GM19043 (cell line): ENCODE data around the gene CNPY3.

ENCODE experiments used
- ATAC-seq: cut with Tn5 transposase; IDR thresholded peaks from one replicate; pipeline ENCODE4 v1.9.1; 2021; ENCODE audit warnings: low read depth; ENCODE audit not compliant: unreplicated experiment

CNPY3 gene

DNA sequence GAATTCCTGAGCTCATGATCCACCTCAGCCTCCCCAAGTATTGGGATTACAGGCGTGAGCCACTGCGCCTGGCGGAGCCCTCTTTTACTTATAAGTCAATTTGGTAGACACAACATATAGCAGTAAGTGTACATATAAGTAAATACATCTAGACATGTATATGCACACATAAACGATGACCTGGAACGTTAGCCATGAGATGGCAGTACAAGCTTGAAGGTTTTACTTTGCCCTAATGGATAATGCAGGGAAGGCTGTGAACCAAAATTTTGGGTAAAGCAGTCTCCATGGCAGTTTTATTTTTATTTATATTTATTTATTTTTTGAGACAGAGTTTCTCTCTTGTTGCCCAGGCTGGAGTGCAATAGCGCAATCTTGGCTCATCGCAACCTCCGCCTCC is 28.8 kb downstream of the CNPY3 start:
- ATAC-seq, result no peak

DNA sequence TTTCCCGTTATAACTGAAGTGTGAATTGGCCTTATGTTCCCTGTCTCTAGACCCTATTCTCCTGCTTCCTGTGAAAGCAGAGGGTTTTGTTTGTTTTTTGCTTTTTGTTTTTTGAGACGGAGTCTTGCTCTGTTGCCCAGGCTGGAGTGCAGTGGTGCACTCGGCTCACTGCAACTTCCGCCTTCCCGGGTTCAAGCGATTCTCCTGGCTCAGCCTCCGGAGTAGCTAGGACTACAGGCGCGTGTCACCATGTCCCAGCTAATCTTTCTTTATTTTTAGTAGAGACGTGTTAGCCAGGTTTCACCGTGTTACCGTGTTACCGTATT is 30.6 kb downstream of the CNPY3 start:
- ATAC-seq, result no peak

DNA sequence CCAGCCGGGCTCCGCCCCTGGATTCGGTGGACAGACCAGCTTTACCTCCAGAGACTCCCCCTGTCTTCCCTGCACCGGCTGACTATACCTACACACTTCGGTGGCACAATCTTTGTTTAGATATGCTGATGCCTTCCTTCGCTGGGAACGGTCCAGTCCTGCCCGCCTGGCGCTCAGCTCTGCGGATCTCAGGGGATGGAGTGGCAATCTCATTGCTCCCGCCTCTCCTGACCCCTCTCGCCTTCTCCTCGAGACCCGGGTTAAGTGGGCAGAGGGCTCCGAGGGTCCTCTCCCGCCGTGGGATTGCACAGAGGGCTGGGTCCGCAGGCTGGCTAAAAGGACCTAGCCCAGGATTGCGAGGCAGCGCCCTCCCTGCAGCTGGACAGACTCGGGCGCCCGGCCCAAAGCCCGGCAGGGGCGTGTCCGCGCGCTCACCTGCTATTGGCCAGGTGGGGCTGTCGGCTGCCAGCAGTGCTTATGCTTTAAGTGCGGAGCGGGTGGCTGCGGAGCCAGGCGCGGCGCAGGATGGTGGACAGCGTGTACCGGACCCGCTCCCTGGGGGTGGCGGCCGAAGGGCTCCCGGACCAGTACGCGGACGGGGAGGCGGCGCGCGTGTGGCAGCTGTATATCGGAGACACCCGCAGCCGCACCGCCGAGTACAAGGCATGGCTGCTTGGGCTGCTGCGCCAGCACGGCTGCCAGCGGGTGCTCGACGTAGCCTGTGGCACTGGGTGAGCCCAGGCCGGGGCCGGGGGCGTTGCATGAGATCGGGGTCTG is 31.2 kb downstream of the CNPY3 start, which contains the start of gene GNMT:
GNMT (plus strand) TSS at position 512 of the 777 bp plus-strand sequence; CDS start at position 526, 14 bp downstream.
- ATAC-seq, result no peak

DNA sequence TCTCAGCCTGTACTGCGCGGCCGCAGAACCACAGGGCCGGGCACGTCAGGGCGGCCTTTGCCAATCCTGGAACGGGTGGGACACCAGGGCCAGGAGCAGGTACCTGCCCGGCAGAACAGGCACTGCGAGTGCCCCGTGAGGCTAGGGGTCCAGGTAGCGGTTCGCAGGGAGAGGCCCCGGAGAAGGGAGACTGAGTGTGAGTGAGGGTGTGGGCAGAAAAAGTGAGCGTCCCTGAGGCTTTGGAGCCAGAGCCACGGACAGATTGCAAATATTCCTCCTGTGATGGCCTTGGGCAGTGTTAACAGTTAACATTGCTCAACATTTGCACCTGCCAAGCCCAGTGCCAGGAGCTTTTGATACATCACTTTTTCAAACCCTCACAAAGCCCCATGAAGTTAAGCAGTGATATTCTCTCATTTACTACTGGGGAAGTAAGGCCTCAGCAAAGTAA is 31.8 kb downstream of the CNPY3 start:
- no peak for ATAC-seq

DNA sequence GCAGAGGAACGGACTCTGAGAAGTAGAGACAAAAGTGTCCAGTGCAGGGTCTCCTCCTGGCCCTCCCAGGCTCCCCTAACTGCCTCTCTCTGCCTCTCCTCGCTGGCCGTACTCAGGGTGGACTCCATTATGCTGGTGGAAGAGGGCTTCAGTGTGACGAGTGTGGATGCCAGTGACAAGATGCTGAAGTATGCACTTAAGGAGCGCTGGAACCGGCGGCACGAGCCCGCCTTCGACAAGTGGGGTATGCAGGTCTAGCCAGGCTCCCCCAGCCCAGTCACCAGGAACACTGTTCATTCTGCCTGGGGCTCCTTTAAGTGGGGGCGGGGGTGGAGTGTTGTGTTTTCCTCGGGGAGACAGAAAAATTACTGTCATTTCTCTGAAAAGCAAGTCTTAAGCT is 32.8 kb downstream of the CNPY3 start:
- ATAC-seq, result no peak

DNA sequence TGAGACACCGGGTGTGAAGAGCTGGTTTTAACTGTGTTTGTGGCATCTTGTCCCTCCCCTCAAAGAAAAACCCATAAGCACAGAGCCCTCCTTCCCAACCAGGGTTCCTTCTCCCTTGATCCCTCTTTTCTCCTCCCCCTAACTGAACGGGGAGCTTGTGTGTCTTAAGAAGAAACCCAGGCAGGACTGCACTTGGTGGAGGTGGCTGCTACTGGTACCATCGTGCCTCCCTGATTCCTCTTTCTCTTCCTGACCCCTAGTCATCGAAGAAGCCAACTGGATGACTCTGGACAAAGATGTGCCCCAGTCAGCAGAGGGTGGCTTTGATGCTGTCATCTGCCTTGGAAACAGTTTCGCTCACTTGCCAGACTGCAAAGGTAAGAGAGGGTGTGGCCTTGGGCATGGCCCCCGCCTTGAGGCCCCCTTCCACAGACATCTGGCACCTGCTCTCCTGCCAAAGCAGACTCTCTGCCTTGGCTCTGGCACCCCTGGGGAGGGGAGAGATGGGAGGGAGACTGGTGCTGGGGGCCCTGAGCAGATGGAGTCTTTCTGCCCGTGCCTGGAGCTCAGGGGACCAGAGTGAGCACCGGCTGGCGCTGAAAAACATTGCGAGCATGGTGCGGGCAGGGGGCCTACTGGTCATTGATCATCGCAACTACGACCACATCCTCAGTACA is 33.4 kb downstream of the CNPY3 start:
- no peak for ATAC-seq

DNA sequence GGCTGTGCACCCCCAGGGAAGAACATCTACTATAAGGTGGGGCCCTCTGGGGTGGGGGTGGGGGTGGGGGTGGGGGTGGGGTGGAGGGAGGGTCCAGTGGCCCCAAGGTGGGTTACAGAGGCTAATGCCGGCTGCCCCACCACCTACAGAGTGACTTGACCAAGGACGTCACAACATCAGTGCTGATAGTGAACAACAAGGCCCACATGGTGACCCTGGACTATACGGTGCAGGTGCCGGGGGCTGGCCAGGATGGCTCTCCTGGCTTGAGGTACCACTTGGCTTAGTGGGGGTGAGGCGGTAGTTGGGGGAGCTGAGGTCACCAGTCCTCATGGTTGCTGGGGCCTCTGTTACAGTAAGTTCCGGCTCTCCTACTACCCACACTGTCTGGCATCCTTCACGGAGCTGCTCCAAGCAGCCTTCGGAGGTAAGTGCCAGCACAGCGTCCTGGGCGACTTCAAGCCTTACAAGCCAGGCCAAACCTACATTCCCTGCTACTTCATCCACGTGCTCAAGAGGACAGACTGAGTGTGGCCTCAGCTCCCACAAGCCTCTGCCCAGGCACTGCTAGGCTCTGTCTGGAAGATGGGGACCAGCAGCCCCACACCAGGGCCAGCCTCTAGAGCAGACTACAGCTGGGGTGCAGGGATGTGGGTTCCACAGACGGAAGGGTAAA is 34.0 kb downstream of the CNPY3 start:
- ATAC-seq, result no peak

DNA sequence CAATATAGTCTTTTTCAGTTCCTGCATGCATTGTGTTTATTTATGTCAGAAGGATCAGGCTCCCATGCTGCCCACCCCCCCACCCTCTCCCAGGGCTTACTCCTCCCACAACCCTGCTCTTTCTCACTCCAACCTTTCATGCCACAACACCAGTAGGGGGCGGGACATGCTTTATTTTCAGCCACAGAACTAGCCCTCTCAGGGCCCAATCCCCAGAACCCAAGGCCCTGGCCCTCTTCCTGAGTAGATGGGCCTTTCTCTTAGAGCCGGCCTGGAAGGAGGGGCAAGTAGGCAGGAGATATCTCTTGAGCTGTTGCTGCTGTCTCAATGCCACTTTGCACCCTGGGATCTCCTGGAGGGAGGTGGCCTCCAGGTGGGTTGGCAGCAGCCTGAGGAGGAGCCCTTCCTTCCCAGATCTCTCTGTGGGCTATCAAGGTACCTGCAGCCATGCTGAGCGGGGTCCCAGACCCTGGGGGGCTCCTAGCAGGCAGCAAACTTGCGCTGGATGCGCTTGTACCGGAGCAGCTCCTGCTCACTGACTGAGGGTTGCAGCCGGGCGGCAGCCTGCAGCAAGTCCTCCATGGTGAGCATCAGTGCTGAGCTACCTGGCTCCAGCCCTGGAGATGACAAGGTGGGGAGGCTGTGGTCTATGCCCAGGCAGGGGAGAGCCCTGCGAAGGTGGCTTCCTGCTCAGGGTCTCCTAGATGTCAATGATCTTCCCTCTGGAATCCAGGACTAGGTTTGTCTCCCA is 34.8 kb downstream of the CNPY3 start:
- ATAC-seq, result no peak

DNA sequence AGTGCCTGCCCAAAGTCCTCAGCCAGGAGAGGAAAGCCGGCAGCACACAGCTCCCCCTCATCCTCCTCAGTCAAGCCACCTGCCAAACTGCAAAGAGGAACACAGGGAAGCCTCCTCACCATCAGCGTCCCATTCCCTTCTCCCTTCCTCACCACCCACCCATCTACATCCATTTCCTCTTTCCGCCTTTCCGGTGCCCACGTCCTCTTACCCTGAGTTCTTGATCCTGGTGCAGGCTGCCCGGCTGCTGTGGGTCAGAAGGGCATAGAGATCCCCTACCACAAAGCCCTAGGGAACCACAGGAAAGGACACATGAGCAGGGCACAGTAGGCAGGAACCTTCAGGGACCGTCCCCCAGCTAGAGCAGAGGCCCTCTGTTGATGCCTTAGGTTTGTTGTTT is 37.3 kb downstream of the CNPY3 start:
- ATAC-seq, result no peak

DNA sequence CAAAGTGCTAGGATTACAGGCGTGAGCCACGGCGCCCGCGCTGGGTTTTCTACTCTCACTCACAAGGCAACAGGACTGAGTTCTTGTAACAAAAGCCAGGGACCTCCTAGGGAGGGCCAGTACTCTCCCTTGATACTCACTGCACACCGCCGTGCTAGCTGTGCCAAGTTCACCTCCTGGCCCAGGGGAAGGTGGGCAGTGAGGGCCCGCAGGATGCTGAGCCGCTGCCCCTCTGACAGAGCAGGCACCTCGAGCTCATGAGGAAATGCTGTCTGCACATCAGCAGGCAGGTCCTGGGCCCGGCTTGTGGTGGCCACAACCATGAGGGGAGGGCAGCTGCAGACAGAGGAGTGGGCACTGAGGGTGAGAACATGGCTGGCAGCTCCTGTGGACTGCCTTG is 37.9 kb downstream of the CNPY3 start:
- ATAC-seq, result no peak

DNA sequence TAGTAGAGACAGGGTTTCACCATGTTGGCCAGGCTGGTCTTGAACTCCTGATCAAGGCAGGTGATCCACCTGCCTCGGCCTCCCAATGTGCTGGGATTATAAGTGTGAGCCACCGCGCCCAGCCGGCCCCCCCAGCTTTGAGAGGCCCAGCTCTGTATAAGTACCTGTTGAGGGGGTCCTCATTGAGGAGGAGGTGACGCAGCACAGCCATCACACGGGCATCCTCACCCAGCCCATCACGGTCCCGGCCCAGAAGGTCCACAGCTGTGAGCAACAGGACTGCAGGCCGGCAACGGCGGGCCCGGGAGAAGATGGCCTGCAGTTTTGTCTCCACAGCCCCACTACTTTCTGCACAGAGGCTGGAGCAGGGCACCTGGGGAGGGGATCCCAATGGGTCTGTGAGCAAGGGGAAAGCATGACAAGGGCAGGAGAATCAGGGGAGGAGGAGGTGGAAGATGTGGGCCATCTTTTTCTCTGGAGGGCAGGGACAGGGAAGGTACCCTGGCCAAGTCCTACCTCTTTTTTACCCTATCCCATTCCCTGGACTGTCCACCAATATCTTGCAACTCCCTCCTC is 38.9 kb downstream of the CNPY3 start:
- ATAC-seq, result no peak

DNA sequence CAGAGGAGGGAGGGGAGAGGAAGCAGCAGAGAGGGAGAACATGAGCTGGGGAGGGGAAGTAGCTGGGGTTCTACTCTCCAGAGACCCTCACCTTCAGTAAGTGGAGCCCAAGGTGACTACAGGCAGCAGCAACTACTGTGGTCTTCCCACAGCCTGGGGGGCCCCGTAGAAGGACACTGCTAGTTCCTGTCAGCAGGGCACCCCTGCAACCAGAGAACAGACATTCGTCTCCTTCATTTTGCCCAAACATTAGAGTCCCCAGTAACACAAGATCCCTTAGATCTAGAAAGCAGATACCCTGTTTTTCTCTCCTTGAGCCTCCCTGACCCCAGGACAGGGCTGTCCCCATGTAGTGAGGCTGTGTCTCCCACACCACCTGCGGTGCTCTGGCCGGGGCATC is 39.5 kb downstream of the CNPY3 start:
- ATAC-seq, result no peak

DNA sequence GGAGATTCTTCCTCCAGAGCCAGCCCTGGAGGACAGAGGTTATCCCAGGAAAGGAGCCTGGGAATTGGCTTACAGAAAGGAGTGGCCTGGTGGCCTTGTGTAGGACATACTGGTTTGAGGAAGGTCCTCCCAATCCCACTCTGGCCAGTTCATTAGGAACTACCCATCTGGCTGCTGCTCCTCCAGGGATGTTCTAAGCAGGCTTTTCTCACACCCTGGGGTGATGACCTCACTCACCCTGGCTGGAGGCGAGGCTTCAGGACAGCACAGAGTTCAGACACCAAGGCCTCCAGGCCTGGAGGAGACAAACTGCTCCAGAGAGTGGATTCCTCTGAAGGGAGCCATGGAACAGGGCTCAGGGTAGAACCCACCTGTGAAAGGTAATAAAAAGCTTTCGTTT is 40.2 kb downstream of the CNPY3 start:
- ATAC-seq, result no peak

DNA sequence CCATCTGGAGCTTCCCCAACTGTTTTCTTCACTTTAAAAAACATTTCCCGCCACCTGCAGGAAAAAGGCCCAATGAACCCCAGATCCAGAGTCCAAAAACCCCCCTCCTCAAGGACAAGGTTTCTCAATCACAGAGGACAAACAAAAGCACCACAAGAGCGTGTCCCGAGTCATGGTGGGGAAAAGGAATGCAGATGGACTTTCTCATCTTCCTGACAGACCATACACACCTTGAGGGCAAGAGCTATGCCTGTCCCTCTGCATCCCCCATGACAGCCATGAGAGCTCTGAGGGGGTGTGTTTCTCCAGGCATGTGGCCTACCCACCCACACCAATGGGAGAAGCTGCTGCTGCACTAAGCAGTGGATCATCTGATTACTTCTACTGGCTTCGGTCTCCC is 40.7 kb downstream of the CNPY3 start:
- no peak for ATAC-seq

DNA sequence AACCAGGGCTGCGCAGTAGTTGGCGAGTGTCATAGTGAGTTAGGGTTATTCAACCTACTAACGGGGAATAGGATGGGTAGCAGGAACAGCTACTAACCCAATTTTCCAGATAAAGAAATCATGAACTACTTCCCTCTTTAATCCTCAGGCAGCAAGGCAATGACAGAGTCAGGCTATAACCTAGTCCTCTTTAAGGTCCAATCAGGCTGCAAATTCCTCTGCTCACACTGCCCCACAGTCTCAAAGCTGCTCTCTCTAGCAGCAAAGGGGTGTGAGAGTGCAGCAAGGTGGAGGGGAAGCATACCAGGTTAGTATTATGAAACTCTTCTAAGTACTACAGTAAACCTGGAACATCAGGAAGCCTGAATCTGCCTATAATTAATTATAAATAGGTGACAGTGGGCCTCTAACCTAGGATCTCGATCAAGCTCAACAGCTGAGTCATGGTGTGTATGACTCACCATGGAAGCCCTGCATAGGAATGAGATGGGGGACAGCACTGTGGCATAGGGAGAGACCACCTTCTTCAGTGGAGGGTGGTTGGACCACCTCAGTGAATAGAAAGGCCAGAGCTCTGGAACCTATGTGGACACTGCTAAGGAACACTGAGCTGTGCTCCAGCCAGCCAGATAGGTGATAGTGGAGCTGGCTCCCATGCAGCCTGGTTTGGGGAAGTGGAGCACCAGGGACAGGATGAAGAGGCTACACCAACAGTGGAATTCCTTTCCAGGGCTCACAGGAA is 41.8 kb downstream of the CNPY3 start:
- ATAC-seq, result no peak

DNA sequence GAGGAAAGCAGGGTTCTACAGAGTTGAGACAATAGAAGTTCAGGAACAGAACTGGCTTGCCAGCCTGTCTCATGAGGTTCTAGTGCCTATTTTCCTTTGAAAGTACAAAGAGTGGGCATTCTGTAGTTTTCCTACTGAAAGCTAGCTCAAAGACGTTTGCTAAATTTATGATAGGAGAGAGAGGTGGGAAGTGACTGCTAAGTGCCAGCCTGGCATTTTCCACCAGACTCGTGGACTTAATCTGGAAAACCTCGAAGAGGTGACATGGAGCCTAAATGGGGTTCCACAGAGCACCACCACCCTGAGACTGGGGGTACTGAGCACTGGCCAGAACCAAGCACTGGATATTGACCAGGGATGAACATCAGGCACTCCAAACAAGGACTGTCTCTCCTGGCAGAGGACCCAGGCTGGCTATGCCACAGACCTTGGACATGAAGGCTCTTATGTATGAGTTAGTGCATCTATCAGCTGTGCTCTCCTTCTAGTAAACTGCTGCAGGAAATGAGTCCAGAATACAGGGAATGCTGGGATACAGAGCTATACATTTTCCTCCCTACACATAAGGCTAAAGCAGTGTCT is 42.6 kb downstream of the CNPY3 start:
- ATAC-seq, result no peak

DNA sequence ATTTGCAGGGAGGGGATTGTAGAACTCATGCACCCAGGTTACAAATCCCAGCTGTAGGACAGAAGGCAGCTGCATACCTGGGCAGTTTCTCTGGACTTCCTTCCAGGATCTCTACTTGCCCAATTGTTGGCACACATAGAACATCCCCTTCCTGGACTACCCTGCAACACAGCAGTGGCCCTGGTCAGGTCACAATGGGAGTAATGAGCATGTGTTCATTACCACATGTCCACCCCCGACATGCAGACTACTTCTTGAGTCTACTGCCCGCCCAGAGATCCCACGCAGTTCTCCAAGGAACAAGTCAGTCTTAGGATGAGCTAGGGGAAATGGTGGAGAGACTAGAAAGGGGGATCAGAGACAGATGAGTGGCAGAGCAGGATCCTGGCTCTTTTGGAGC is 44.6 kb downstream of the CNPY3 start:
- no peak for ATAC-seq

DNA sequence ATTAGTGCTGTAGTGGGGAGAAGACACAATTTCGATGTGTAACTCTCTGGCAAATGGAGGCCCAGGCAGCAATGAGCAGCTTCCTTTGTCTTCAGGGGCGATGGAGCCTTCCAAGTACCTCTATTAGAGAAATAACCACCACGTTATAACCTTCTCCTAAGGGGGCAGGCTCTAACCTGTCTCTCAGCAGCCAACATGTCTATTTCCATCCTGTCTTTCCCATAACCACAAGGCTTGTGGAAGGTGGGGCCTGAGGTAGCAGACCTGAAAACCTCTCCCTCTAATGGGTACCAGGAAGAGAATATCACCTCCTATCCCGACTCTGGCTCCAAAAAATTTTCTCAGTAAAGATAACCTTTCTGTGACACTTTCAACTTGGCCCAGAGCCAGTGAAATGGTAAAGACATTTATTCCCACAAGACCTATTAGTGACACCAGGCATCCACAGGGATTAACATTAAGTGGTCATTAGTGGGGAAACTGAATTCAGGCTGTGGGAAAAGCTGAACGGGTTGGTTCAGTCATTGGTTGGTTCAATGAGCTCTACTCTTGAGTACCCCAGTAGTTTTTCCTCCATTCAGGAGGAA is 45.7 kb downstream of the CNPY3 start:
- ATAC-seq, result no peak

DNA sequence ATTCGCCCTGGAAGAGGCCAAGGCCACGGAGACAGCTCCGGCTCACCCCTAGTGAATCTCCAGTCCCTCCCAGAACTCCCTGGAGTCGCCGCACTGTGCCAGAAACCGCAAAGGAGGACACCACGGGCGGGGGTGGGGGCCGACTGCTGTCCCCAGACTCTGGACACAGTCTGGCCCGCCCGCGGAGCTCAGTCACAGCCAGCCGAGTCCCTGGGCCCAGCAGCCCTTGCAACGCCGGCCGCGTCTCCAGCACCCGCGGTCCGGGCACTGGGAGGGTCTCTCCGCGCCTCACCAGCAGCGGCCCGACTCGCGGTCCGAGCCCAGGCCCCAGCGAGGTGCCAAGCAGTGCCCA is 49.2 kb downstream of the CNPY3 start:
- peak; percentile 10 for ATAC-seq
